ENCODE data around the gene GNAT2.

GNAT2 gene

GRCh38 chr1:109641861-109642260 is 22.4 kb upstream of the GNAT2 start:
- H3K9me3 ChIP-seq (ENCODE audit: control insufficient read depth, low read length) = no peaks in the 10 kb centered on the region
- no peak overlapping the region for H3K27ac ChIP-seq (ENCODE audit: low read depth, low read length, severe bottlenecking)
- WGBS, 2 experiments (ENCODE audit: insufficient coverage in 2 of 2) = no CpG with 5 or more reads among the region's 2 CpGs
- H3K4me3 ChIP-seq (ENCODE audit: extremely low read depth, insufficient read depth, low read length, poor library complexity, severe bottlenecking) = no peak overlapping the region
- no peaks in the 10 kb centered on the region for H3K36me3 ChIP-seq (ENCODE audit: control insufficient read depth, insufficient read depth, low read length)
- H3K4me1 ChIP-seq (ENCODE audit: control insufficient read depth, insufficient read depth, low read length, poor library complexity, severe bottlenecking) = no peaks in the 10 kb centered on the region

GRCh38 chr1:109641078-109641740 is 21.8 kb upstream of the GNAT2 start:
- Histone ChIP-seq H3K27ac (ENCODE audit: low read depth, low read length, severe bottlenecking) (no peak overlapping the region), H3K4me3 (ENCODE audit: extremely low read depth, insufficient read depth, low read length, poor library complexity, severe bottlenecking) (no peak overlapping the region), H3K9me3 (ENCODE audit: control insufficient read depth, low read length) (no peaks in the 10 kb centered on the region), H3K36me3 (ENCODE audit: control insufficient read depth, insufficient read depth, low read length) (no peaks in the 10 kb centered on the region), H3K4me1 (ENCODE audit: control insufficient read depth, insufficient read depth, low read length, poor library complexity, severe bottlenecking) (peaks cover 4% of the 10 kb centered on the region)
- WGBS, 2 experiments (ENCODE audit: insufficient coverage in 2 of 2) = 63 to 80% methylated on average over 1 to 2 of the region's 2 CpGs

GRCh38 chr1:109640285-109640865 is 21.0 kb upstream of the GNAT2 start:
- 30 to 46% methylated on average over 3 to 4 of the region's 5 CpGs for WGBS, 2 experiments (ENCODE audit: insufficient coverage in 2 of 2)
- no peak overlapping the region for H3K4me3 ChIP-seq (ENCODE audit: extremely low read depth, insufficient read depth, low read length, poor library complexity, severe bottlenecking)
- no peaks in the 10 kb centered on the region for H3K36me3 ChIP-seq (ENCODE audit: control insufficient read depth, insufficient read depth, low read length)
- H3K4me1 ChIP-seq (ENCODE audit: control insufficient read depth, insufficient read depth, low read length, poor library complexity, severe bottlenecking) = peaks cover 9% of the 10 kb centered on the region
- H3K27ac ChIP-seq (ENCODE audit: low read depth, low read length, severe bottlenecking) = no peak overlapping the region
- H3K9me3 ChIP-seq (ENCODE audit: control insufficient read depth, low read length) = no peaks in the 10 kb centered on the region

- WGBS, 2 experiments (ENCODE audit: insufficient coverage in 2 of 2) = 38 to 68% methylated on average over 3 to 6 of the region's 6 CpGs
- Histone ChIP-seq H3K4me1 (ENCODE audit: control insufficient read depth, insufficient read depth, low read length, poor library complexity, severe bottlenecking) (peaks cover 9% of the 10 kb centered on the region), H3K9me3 (ENCODE audit: control insufficient read depth, low read length) (no peaks in the 10 kb centered on the region), H3K27ac (ENCODE audit: low read depth, low read length, severe bottlenecking) (no peak overlapping the region), H3K36me3 (ENCODE audit: control insufficient read depth, insufficient read depth, low read length) (no peaks in the 10 kb centered on the region), H3K4me3 (ENCODE audit: extremely low read depth, insufficient read depth, low read length, poor library complexity, severe bottlenecking) (no peak overlapping the region)
Observed at GRCh38 chr1:109639841-109640184, 20.4 kb upstream of the GNAT2 start.

GRCh38 chr1:109639063-109639840 is 19.8 kb upstream of the GNAT2 start:
- 93 to 95% methylated on average over 5 to 8 of the region's 9 CpGs for whole genome bisulfite sequencing, 2 experiments (ENCODE audit: insufficient coverage in 2 of 2)
- H3K9me3 ChIP-seq (ENCODE audit: control insufficient read depth, low read length) = no peaks in the 10 kb centered on the region
- H3K4me1 ChIP-seq (ENCODE audit: control insufficient read depth, insufficient read depth, low read length, poor library complexity, severe bottlenecking) = peaks cover 9% of the 10 kb centered on the region
- H3K4me3 ChIP-seq (ENCODE audit: extremely low read depth, insufficient read depth, low read length, poor library complexity, severe bottlenecking) = no peak overlapping the region
- no peaks in the 10 kb centered on the region for H3K36me3 ChIP-seq (ENCODE audit: control insufficient read depth, insufficient read depth, low read length)
- no peak overlapping the region for H3K27ac ChIP-seq (ENCODE audit: low read depth, low read length, severe bottlenecking)

GRCh38 chr1:109637446-109637845 is 18.0 kb upstream of the GNAT2 start:
- 97 to 100% methylated on average over 1 to 7 of the region's 7 CpGs for WGBS, 2 experiments (ENCODE audit: insufficient coverage in 2 of 2)
- Histone ChIP-seq H3K4me1 (ENCODE audit: control insufficient read depth, insufficient read depth, low read length, poor library complexity, severe bottlenecking) (peaks cover 9% of the 10 kb centered on the region), H3K4me3 (ENCODE audit: extremely low read depth, insufficient read depth, low read length, poor library complexity, severe bottlenecking) (no peak overlapping the region), H3K36me3 (ENCODE audit: control insufficient read depth, insufficient read depth, low read length) (peaks cover 6% of the 10 kb centered on the region), H3K9me3 (ENCODE audit: control insufficient read depth, low read length) (no peaks in the 10 kb centered on the region), H3K27ac (ENCODE audit: low read depth, low read length, severe bottlenecking) (no peak overlapping the region)

GRCh38 chr1:109636201-109636952 is 17.0 kb upstream of the GNAT2 start:
- peaks cover 9% of the 10 kb centered on the region for H3K4me1 ChIP-seq (ENCODE audit: control insufficient read depth, insufficient read depth, low read length, poor library complexity, severe bottlenecking)
- peak overlapping the region; percentile 46 for H3K27ac ChIP-seq (ENCODE audit: low read depth, low read length, severe bottlenecking)
- H3K9me3 ChIP-seq (ENCODE audit: control insufficient read depth, low read length) = no peaks in the 10 kb centered on the region
- no peak overlapping the region for H3K4me3 ChIP-seq (ENCODE audit: extremely low read depth, insufficient read depth, low read length, poor library complexity, severe bottlenecking)
- 66 to 73% methylated on average over 7 of the region's 9 CpGs for WGBS, 2 experiments (ENCODE audit: insufficient coverage in 2 of 2)
- H3K36me3 ChIP-seq (ENCODE audit: control insufficient read depth, insufficient read depth, low read length) = peaks cover 15% of the 10 kb centered on the region

- H3K36me3 ChIP-seq (ENCODE audit: control insufficient read depth, insufficient read depth, low read length) = peaks cover 20% of the 10 kb centered on the region
- WGBS, 2 experiments (ENCODE audit: insufficient coverage in 2 of 2) = 78 to 91% methylated on average over 2 of the region's 2 CpGs
- H3K4me1 ChIP-seq (ENCODE audit: control insufficient read depth, insufficient read depth, low read length, poor library complexity, severe bottlenecking) = peaks cover 9% of the 10 kb centered on the region
Observed at GRCh38 chr1:109635862-109636200, 16.4 kb upstream of the GNAT2 start.

GRCh38 chr1:109634771-109635750 is 15.6 kb upstream of the GNAT2 start:
- Histone ChIP-seq H3K4me3 (ENCODE audit: extremely low read depth, insufficient read depth, low read length, poor library complexity, severe bottlenecking) (no peak overlapping the region), H3K27ac (ENCODE audit: low read depth, low read length, severe bottlenecking) (no peak overlapping the region), H3K9me3 (ENCODE audit: control insufficient read depth, low read length) (no peaks in the 10 kb centered on the region), H3K36me3 (ENCODE audit: control insufficient read depth, insufficient read depth, low read length) (peaks cover 25% of the 10 kb centered on the region), H3K4me1 (ENCODE audit: control insufficient read depth, insufficient read depth, low read length, poor library complexity, severe bottlenecking) (peaks cover 9% of the 10 kb centered on the region)
- 82 to 90% methylated on average over 2 of the region's 13 CpGs for WGBS, 2 experiments (ENCODE audit: insufficient coverage in 2 of 2)

More at GRCh38 chr1:109635862-109636200, 16.4 kb upstream of the GNAT2 start:
- Histone ChIP-seq H3K4me3 (ENCODE audit: extremely low read depth, insufficient read depth, low read length, poor library complexity, severe bottlenecking) (no peak overlapping the region), H3K9me3 (ENCODE audit: control insufficient read depth, low read length) (no peaks in the 10 kb centered on the region), H3K27ac (ENCODE audit: low read depth, low read length, severe bottlenecking) (peak overlapping the region; percentile 46)

- Histone ChIP-seq H3K9me3 (ENCODE audit: control insufficient read depth, low read length) (no peaks in the 10 kb centered on the region), H3K27ac (ENCODE audit: low read depth, low read length, severe bottlenecking) (no peak overlapping the region), H3K36me3 (ENCODE audit: control insufficient read depth, insufficient read depth, low read length) (peaks cover 33% of the 10 kb centered on the region), H3K4me3 (ENCODE audit: extremely low read depth, insufficient read depth, low read length, poor library complexity, severe bottlenecking) (no peak overlapping the region), H3K4me1 (ENCODE audit: control insufficient read depth, insufficient read depth, low read length, poor library complexity, severe bottlenecking) (peaks cover 9% of the 10 kb centered on the region)
- whole genome bisulfite sequencing, 2 experiments (ENCODE audit: insufficient coverage in 2 of 2) = 77 to 91% methylated on average over 4 to 6 of the region's 6 CpGs
Observed at GRCh38 chr1:109634292-109634691, 14.9 kb upstream of the GNAT2 start.
